ENCODE results near the gene TMEM165.
"Not testable (repeated sequence)": the region's sequence is repeated elsewhere in the genome, so short reads cannot be mapped to it uniquely, and the experiment has no call there.

DNA sequence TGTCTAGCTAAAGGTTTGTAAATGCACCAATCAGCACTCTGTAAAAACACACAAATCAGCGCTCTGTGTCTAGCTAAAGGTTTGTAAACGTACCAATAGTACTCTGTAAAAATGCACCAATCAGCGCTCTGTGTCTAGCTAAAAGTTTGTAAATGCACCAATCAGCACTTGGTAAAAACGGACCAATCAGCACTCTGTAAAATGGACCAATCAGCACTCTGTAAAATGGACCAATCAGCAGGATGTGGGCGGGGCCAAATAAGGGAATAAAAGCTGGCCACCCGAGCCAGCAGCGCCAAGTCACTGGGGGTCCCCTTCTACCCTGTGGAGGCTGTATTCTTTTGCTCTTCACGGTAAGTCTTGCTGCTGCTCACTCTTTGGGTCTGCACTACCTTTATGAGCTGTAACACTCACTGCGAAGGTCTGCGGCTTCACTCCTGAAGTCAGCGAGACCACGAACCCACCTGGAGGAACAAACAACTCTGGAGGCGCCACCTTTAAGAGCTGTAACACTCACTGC lies 42.5 kb upstream of the TMEM165 start:
- TF ChIP-seq, protein P1, sequence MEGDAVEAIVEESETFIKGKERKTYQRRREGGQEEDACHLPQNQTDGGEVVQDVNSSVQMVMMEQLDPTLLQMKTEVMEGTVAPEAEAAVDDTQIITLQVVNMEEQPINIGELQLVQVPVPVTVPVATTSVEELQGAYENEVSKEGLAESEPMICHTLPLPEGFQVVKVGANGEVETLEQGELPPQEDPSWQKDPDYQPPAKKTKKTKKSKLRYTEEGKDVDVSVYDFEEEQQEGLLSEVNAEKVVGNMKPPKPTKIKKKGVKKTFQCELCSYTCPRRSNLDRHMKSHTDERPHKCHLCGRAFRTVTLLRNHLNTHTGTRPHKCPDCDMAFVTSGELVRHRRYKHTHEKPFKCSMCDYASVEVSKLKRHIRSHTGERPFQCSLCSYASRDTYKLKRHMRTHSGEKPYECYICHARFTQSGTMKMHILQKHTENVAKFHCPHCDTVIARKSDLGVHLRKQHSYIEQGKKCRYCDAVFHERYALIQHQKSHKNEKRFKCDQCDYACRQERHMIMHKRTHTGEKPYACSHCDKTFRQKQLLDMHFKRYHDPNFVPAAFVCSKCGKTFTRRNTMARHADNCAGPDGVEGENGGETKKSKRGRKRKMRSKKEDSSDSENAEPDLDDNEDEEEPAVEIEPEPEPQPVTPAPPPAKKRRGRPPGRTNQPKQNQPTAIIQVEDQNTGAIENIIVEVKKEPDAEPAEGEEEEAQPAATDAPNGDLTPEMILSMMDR (IDR thresholded peaks at IDR 0.05) = not testable (repeated sequence)
- TF ChIP-seq POLR2A (IDR thresholded peaks at IDR 0.05) = not testable (repeated sequence)
